Measurements from ENCODE around the gene HYI. TPM values are rescaled to one million over a fixed set of nuclear protein-coding genes. Genes with fewer than 3 reads are reported as not detected.

The HYI gene
- total RNA-seq, 1 donor = 27.1 TPM

DNA sequence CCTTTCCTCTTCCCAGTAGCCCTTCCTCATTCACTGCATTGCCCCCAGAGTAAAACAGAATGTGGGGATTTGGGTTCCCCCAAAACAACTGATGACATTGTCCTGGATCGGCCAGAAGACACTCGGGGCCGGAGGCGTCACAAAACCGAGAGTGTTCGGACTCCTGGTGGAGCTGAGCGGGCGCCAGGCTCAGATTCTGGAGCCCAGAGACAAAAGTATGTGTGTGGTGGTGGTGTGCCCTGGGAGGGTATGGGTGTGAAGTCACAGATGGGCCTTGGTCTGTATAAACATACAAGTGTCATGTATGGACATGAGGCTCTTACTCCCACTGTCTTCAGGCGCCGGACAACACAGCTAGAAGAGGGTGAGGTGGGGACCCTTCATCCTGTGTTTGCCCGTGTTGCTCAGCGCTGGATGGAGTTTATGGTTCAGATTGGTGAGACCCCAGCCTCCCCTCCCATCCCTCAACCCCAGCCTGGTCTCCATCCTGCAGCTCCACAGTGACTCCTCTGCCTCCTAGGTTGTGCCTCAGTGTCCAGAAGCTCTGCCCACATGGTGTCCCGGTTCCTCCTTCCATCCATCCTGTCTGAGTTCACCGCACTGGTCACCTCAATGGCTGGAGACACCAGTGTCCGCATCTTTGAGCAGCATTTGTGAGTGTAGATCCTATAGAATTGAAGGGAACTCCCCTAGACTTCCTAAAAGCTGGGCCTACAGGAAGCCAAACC is 12.4 kb downstream of the HYI start:
- Histone ChIP-seq H3K27ac (ENCODE audit: low read depth, low read length) (no peak overlapping the region), H2AFZ (ENCODE audit: low read length) (no peak overlapping the region), H3K36me3 (ENCODE audit: insufficient read depth, low read length) (peaks cover 67% of the 10 kb centered on the region), H4K20me1 (ENCODE audit: insufficient read depth, low read length) (no peaks in the 10 kb centered on the region), H3K4me1 (ENCODE audit: insufficient read depth, low read length) (no peaks in the 10 kb centered on the region), H3K9me3 (ENCODE audit: low read depth, low read length) (no peaks in the 10 kb centered on the region), H3K4me3 (ENCODE audit: insufficient read depth, low read length) (no peak overlapping the region), H3K79me2 (ENCODE audit: insufficient read depth, low read length) (no peaks in the 10 kb centered on the region), H3K27me3 (ENCODE audit: insufficient read depth, low read length) (no peaks in the 10 kb centered on the region), H3K4me2 (ENCODE audit: insufficient read depth, low read length) (no peak overlapping the region)
- DNase-seq (ENCODE audit: insufficient read length, low spot score, missing footprints) = no peak
- TF ChIP-seq, protein P1, sequence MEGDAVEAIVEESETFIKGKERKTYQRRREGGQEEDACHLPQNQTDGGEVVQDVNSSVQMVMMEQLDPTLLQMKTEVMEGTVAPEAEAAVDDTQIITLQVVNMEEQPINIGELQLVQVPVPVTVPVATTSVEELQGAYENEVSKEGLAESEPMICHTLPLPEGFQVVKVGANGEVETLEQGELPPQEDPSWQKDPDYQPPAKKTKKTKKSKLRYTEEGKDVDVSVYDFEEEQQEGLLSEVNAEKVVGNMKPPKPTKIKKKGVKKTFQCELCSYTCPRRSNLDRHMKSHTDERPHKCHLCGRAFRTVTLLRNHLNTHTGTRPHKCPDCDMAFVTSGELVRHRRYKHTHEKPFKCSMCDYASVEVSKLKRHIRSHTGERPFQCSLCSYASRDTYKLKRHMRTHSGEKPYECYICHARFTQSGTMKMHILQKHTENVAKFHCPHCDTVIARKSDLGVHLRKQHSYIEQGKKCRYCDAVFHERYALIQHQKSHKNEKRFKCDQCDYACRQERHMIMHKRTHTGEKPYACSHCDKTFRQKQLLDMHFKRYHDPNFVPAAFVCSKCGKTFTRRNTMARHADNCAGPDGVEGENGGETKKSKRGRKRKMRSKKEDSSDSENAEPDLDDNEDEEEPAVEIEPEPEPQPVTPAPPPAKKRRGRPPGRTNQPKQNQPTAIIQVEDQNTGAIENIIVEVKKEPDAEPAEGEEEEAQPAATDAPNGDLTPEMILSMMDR (IDR thresholded peaks at IDR 0.05; ENCODE audit: extremely low read depth, low read depth, low read length) = no peak

DNA sequence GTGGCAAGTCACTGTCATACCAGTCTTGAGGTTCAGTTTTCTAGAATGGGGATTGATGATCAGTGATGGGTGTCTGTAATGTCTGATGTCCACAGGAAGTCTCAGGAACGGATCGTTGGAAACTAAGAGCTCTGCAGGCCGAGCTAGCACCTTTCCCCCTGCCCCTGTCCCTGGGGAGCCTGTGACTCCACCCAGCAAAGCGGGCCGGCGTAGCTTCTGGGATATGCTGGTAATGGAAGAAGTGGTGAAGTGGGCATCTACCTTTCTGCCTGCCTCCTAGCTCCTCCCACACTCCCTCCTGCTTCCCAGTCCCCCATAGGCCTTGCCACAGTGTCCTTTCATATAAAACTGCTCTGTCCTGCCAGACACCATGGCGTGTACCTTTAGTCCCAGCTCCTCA is 13.4 kb downstream of the HYI start:
- peaks cover 4% of the 10 kb centered on the region for H3K4me1 ChIP-seq (ENCODE audit: insufficient read depth, low read length)
- H3K9me3 ChIP-seq (ENCODE audit: low read depth, low read length) = no peaks in the 10 kb centered on the region
- no peak overlapping the region for H2AFZ ChIP-seq (ENCODE audit: low read length)
- TF ChIP-seq, protein P1 (IDR thresholded peaks at IDR 0.05; ENCODE audit: extremely low read depth, low read depth, low read length) = no peak
- no peak overlapping the region for H3K4me3 ChIP-seq (ENCODE audit: insufficient read depth, low read length)
- H3K27me3 ChIP-seq (ENCODE audit: insufficient read depth, low read length) = no peaks in the 10 kb centered on the region
- no peak for DNase-seq (ENCODE audit: insufficient read length, low spot score, missing footprints)
- no peaks in the 10 kb centered on the region for H4K20me1 ChIP-seq (ENCODE audit: insufficient read depth, low read length)
- H3K4me2 ChIP-seq (ENCODE audit: insufficient read depth, low read length) = no peak overlapping the region
- peaks cover 66% of the 10 kb centered on the region for H3K36me3 ChIP-seq (ENCODE audit: insufficient read depth, low read length)
- no peaks in the 10 kb centered on the region for H3K79me2 ChIP-seq (ENCODE audit: insufficient read depth, low read length)
- H3K27ac ChIP-seq (ENCODE audit: low read depth, low read length) = no peak overlapping the region

DNA sequence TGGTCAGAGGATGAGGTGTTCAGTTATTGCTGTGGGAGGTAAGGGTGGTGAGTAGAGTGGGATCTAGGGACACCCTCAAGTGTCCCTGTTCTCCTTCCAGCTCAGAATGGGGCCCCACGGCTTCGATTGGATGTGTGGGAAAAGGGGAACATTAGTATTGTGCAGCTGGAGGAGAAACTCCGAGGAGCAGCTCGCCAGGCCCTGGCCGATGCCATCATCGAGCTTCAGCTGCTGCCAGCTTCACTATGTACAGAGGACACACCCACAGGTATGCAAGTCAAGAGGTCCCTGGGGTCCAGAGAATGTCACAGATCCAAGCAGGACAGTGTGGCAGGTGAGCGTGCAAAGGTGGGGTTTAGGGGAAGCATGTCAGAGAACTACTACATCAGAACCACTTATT is 13.9 kb downstream of the HYI start:
- Histone ChIP-seq H2AFZ (ENCODE audit: low read length) (no peak overlapping the region), H3K4me3 (ENCODE audit: insufficient read depth, low read length) (no peak overlapping the region), H3K4me2 (ENCODE audit: insufficient read depth, low read length) (no peak overlapping the region), H3K27me3 (ENCODE audit: insufficient read depth, low read length) (no peaks in the 10 kb centered on the region), H3K27ac (ENCODE audit: low read depth, low read length) (no peak overlapping the region), H3K79me2 (ENCODE audit: insufficient read depth, low read length) (no peaks in the 10 kb centered on the region), H3K9me3 (ENCODE audit: low read depth, low read length) (no peaks in the 10 kb centered on the region), H4K20me1 (ENCODE audit: insufficient read depth, low read length) (no peaks in the 10 kb centered on the region), H3K4me1 (ENCODE audit: insufficient read depth, low read length) (peaks cover 6% of the 10 kb centered on the region), H3K36me3 (ENCODE audit: insufficient read depth, low read length) (peaks cover 72% of the 10 kb centered on the region)
- TF ChIP-seq, protein P1 (IDR thresholded peaks at IDR 0.05; ENCODE audit: extremely low read depth, low read depth, low read length) = no peak
- no peak for DNase-seq (ENCODE audit: insufficient read length, low spot score, missing footprints)

DNA sequence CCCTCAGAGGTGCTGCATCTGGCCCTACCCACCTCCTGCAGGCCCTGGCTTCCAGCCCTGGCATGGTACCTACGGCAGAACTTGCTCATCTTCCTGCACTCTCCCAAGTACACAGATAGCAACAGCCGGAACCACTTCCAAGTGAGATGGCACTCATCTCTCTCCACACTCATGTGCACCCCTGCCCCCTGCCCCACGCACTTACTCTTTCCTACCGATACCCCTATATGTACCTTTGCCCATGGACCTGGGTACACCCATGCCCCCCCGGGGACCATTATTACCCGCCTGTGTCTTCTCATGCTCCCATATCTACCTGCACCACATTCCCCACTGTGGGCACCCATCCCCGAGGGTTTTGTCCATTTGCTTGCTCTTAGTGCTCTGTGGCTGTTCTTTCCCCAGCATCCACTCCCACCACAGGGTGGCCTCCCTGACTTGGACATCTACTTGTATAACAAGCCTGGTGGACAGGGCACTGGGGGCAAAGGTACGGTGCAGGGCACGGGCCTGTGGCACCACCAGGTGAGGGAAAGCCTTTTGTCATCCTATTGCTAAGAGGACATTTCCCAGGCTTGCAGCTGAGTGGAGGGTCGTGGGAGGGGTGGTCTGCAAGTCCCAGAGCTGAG is 14.7 kb downstream of the HYI start:
- Histone ChIP-seq H3K4me2 (ENCODE audit: insufficient read depth, low read length) (no peak overlapping the region), H3K36me3 (ENCODE audit: insufficient read depth, low read length) (peaks cover 73% of the 10 kb centered on the region), H3K4me1 (ENCODE audit: insufficient read depth, low read length) (peaks cover 6% of the 10 kb centered on the region), H3K9me3 (ENCODE audit: low read depth, low read length) (no peaks in the 10 kb centered on the region), H3K27ac (ENCODE audit: low read depth, low read length) (no peak overlapping the region), H3K79me2 (ENCODE audit: insufficient read depth, low read length) (no peaks in the 10 kb centered on the region), H3K27me3 (ENCODE audit: insufficient read depth, low read length) (no peaks in the 10 kb centered on the region), H3K4me3 (ENCODE audit: insufficient read depth, low read length) (no peak overlapping the region), H4K20me1 (ENCODE audit: insufficient read depth, low read length) (no peaks in the 10 kb centered on the region), H2AFZ (ENCODE audit: low read length) (no peak overlapping the region)
- TF ChIP-seq, protein P1 (IDR thresholded peaks at IDR 0.05; ENCODE audit: extremely low read depth, low read depth, low read length) = no peak
- no peak for DNase-seq (ENCODE audit: insufficient read length, low spot score, missing footprints)

Data from osteoblast (primary cell).